Measurements from ENCODE around the gene CIITA.

DNA sequence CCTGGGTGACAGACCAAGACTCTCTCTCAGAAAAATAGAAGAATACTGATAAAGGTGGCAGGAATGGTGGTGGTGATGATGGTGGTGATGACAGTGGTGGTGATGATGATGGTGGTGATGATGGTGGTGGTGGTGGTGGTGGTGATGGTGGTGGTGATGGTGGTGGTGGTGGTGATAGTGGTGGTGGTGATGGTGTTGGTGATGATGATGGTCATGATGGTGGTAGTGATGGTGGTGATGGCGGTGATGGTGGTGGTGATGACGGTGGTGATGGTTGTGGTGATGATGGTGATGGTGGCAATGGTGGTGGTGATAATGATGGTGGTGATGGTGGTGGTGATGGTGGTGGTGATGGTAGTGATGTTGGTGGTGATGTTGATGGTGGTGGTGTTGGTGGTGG is 18.0 kb upstream of the CIITA start:
- TF ChIP-seq BDP1 (IDR thresholded peaks at IDR 0.05; ENCODE audit: insufficient read depth, insufficient read length) (no peak), POLR2A (conservative IDR thresholded peaks at IDR 0.05) (no peak), ZNF134 (CRISPR knock-in tag; conservative IDR thresholded peaks at IDR 0.05) (no peak), ATF1 (CRISPR knock-in tag; IDR thresholded peaks at IDR 0.05) (no peak), ATF1 (tag; IDR thresholded peaks at IDR 0.05) (no peak), GABPA (tag; conservative IDR thresholded peaks at IDR 0.05; ENCODE audit: low read depth) (no peak), DNMT1 (IDR thresholded peaks at IDR 0.05) (no peak), ZNF445 (CRISPR knock-in tag; IDR thresholded peaks at IDR 0.05; ENCODE audit: low read depth) (no peak)
- TF ChIP-seq, protein P1, sequence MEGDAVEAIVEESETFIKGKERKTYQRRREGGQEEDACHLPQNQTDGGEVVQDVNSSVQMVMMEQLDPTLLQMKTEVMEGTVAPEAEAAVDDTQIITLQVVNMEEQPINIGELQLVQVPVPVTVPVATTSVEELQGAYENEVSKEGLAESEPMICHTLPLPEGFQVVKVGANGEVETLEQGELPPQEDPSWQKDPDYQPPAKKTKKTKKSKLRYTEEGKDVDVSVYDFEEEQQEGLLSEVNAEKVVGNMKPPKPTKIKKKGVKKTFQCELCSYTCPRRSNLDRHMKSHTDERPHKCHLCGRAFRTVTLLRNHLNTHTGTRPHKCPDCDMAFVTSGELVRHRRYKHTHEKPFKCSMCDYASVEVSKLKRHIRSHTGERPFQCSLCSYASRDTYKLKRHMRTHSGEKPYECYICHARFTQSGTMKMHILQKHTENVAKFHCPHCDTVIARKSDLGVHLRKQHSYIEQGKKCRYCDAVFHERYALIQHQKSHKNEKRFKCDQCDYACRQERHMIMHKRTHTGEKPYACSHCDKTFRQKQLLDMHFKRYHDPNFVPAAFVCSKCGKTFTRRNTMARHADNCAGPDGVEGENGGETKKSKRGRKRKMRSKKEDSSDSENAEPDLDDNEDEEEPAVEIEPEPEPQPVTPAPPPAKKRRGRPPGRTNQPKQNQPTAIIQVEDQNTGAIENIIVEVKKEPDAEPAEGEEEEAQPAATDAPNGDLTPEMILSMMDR (IDR thresholded peaks at IDR 0.05 in 2 of 3, conservative IDR thresholded peaks at IDR 0.05 in 1 of 3; ENCODE audit: insufficient read depth in 2 of 3, low read depth in 1 of 3, low read length in 3 of 3) = no peak
- TF ChIP-seq, protein P2, sequence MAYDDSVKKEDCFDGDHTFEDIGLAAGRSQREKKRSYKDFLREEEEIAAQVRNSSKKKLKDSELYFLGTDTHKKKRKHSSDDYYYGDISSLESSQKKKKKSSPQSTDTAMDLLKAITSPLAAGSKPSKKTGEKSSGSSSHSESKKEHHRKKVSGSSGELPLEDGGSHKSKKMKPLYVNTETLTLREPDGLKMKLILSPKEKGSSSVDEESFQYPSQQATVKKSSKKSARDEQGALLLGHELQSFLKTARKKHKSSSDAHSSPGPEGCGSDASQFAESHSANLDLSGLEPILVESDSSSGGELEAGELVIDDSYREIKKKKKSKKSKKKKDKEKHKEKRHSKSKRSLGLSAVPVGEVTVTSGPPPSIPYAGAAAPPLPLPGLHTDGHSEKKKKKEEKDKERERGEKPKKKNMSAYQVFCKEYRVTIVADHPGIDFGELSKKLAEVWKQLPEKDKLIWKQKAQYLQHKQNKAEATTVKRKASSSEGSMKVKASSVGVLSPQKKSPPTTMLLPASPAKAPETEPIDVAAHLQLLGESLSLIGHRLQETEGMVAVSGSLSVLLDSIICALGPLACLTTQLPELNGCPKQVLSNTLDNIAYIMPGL (CRISPR knock-in tag; IDR thresholded peaks at IDR 0.05) = no peak
